HEK293T (cell line): ENCODE measurements around the gene FOXA3.

Experiments
- ARNT ChIP-seq: fragments of 450-650 bp; IDR thresholded peaks from 2 replicates; pipeline ENCODE4 v1.6.1; 2017; ENCODE audit warnings: mild to moderate bottlenecking
- BHLHE40 ChIP-seq: fragments of 450-650 bp; IDR thresholded peaks from 2 replicates; pipeline ENCODE4 v1.6.1; 2016; ENCODE audit warnings: mild to moderate bottlenecking, moderate library complexity, borderline replicate concordance
- CTBP1 ChIP-seq: fragments of 450-650 bp; IDR thresholded peaks from 2 replicates; pipeline ENCODE4 v1.6.1; 2016; ENCODE audit warnings: borderline replicate concordance
- ELF4 ChIP-seq: fragments of 450-650 bp; IDR thresholded peaks from 2 replicates; pipeline ENCODE4 v1.6.1; 2017; ENCODE audit warnings: antibody characterized with exemption
- FOXM1 ChIP-seq: fragments of 450-650 bp; IDR thresholded peaks from 2 replicates; pipeline ENCODE4 v1.6.1; 2017; ENCODE audit warnings: mild to moderate bottlenecking, borderline replicate concordance
- HDGF ChIP-seq: fragments of 450-650 bp; IDR thresholded peaks from 2 replicates; pipeline ENCODE4 v1.6.1; 2017; ENCODE audit warnings: antibody characterized with exemption, borderline replicate concordance
- L3MBTL2 ChIP-seq: fragments of 450-650 bp; conservative IDR thresholded peaks from 2 replicates; pipeline ENCODE4 v1.6.1; 2016; ENCODE audit warnings: mild to moderate bottlenecking
- PKNOX1 ChIP-seq: fragments of 450-650 bp; IDR thresholded peaks from 2 replicates; pipeline ENCODE4 v1.6.1; 2016
- SP1 ChIP-seq: fragments of 450-650 bp; IDR thresholded peaks from 2 replicates; pipeline ENCODE4 v1.6.1; 2017

GRCh38 chr19:45817725-45818301 lies 46.3 kb upstream of the FOXA3 start:
- TF ChIP-seq PKNOX1 (no peak), SP1 (no peak), FOXM1 (no peak), BHLHE40 (no peak), ELF4 (no peak), HDGF (no peak), ARNT (no peak), L3MBTL2 (no peak), CTBP1 (no peak)
